ENCODE results near the gene ZMYND10.

- TF ChIP-seq EZH2 (IDR thresholded peaks at IDR 0.05; ENCODE audit: borderline replicate concordance, low read length) (no peak), CTCF (conservative IDR thresholded peaks at IDR 0.05 in 1 of 2, IDR thresholded peaks at IDR 0.05 in 1 of 2; ENCODE audit: extremely low read depth in 1 of 2, insufficient read depth in 1 of 2, low read depth in 1 of 2, low read length in 2 of 2) (no peak)
Observed at GRCh38 chr3:50339485-50340146, 5.9 kb downstream of the ZMYND10 start.
